ENCODE results near the gene ZNF827.

ZNF827 gene

GRCh38 chr4:145921231-145921630, 17.4 kb downstream of the ZNF827 start:
- TF ChIP-seq EP300 (IDR thresholded peaks at IDR 0.05; ENCODE audit: borderline replicate concordance) (no peak), ZBTB7A (IDR thresholded peaks at IDR 0.05; ENCODE audit: low read depth) (no peak), USF1 (IDR thresholded peaks at IDR 0.05) (no peak), CREB1 (IDR thresholded peaks at IDR 0.05; ENCODE audit: low read depth) (no peak), MAX (IDR thresholded peaks at IDR 0.05) (no peak), TCF12 (IDR thresholded peaks at IDR 0.05; ENCODE audit: low read depth) (no peak), TEAD4 (IDR thresholded peaks at IDR 0.05) (no peak), CEBPB (IDR thresholded peaks at IDR 0.05) (no peak), NFIC (IDR thresholded peaks at IDR 0.05) (no peak), EGR1 (IDR thresholded peaks at IDR 0.05) (no peak), REST (IDR thresholded peaks at IDR 0.05; ENCODE audit: low read depth) (no peak), FOXM1 (IDR thresholded peaks at IDR 0.05; ENCODE audit: borderline replicate concordance, low read depth) (no peak), YY1 (IDR thresholded peaks at IDR 0.05; ENCODE audit: low read depth) (no peak), RAD21 (IDR thresholded peaks at IDR 0.05; ENCODE audit: low read depth) (no peak), TAF1 (IDR thresholded peaks at IDR 0.05; ENCODE audit: low read depth) (no peak)

- TF ChIP-seq TCF12 (IDR thresholded peaks at IDR 0.05; ENCODE audit: low read depth) (no peak), TAF1 (IDR thresholded peaks at IDR 0.05; ENCODE audit: low read depth) (no peak), FOXM1 (IDR thresholded peaks at IDR 0.05; ENCODE audit: borderline replicate concordance, low read depth) (no peak), USF1 (IDR thresholded peaks at IDR 0.05) (no peak), EGR1 (IDR thresholded peaks at IDR 0.05) (no peak), NFIC (IDR thresholded peaks at IDR 0.05) (no peak), RAD21 (IDR thresholded peaks at IDR 0.05; ENCODE audit: low read depth) (no peak), CREB1 (IDR thresholded peaks at IDR 0.05; ENCODE audit: low read depth) (no peak), YY1 (IDR thresholded peaks at IDR 0.05; ENCODE audit: low read depth) (no peak), REST (IDR thresholded peaks at IDR 0.05; ENCODE audit: low read depth) (no peak), ZBTB7A (IDR thresholded peaks at IDR 0.05; ENCODE audit: low read depth) (no peak), EP300 (IDR thresholded peaks at IDR 0.05; ENCODE audit: borderline replicate concordance) (no peak), CEBPB (IDR thresholded peaks at IDR 0.05) (no peak), TEAD4 (IDR thresholded peaks at IDR 0.05) (no peak), MAX (IDR thresholded peaks at IDR 0.05) (no peak)
Measured at GRCh38 chr4:145920205-145920604, 18.4 kb downstream of the ZNF827 start.

GRCh38 chr4:145912376-145912775, 26.2 kb downstream of the ZNF827 start:
- TF ChIP-seq TEAD4 (IDR thresholded peaks at IDR 0.05) (no peak), RAD21 (IDR thresholded peaks at IDR 0.05; ENCODE audit: low read depth) (no peak), TCF12 (IDR thresholded peaks at IDR 0.05; ENCODE audit: low read depth) (no peak), USF1 (IDR thresholded peaks at IDR 0.05) (no peak), CREB1 (IDR thresholded peaks at IDR 0.05; ENCODE audit: low read depth) (no peak), TAF1 (IDR thresholded peaks at IDR 0.05; ENCODE audit: low read depth) (no peak), NFIC (IDR thresholded peaks at IDR 0.05) (no peak)

- TF ChIP-seq TAF1 (IDR thresholded peaks at IDR 0.05; ENCODE audit: low read depth) = no peak
- TF ChIP-seq FOXM1 (IDR thresholded peaks at IDR 0.05; ENCODE audit: borderline replicate concordance, low read depth) = no peak
- TF ChIP-seq EGR1 (IDR thresholded peaks at IDR 0.05) = no peak
- no peak for TF ChIP-seq MAX (IDR thresholded peaks at IDR 0.05)
- TF ChIP-seq REST (IDR thresholded peaks at IDR 0.05; ENCODE audit: low read depth) = no peak
- no peak for TF ChIP-seq TEAD4 (IDR thresholded peaks at IDR 0.05)
- TF ChIP-seq CEBPB (IDR thresholded peaks at IDR 0.05) = no peak
- no peak for TF ChIP-seq YY1 (IDR thresholded peaks at IDR 0.05; ENCODE audit: low read depth)
- TF ChIP-seq TCF12 (IDR thresholded peaks at IDR 0.05; ENCODE audit: low read depth) = no peak
- no peak for TF ChIP-seq ZBTB7A (IDR thresholded peaks at IDR 0.05; ENCODE audit: low read depth)
- no peak for TF ChIP-seq NFIC (IDR thresholded peaks at IDR 0.05)
- TF ChIP-seq CREB1 (IDR thresholded peaks at IDR 0.05; ENCODE audit: low read depth) = no peak
- no peak for TF ChIP-seq RAD21 (IDR thresholded peaks at IDR 0.05; ENCODE audit: low read depth)
Measured at GRCh38 chr4:145909773-145910172, 28.9 kb downstream of the ZNF827 start.
